Adrenal gland (tissue), 5 donors: Measurements from ENCODE around the gene PKNOX2.

Experiments used
- POLR2A ChIP-seq, 2 donors: fragments of 450-650 bp; IDR thresholded peaks; one replicate each; pipeline ENCODE4 v1.6.1; 2017; ENCODE audit warnings: antibody characterized with exemption in 2 of 2, mild to moderate bottlenecking in 2 of 2, moderate library complexity in 1 of 2
- TF ChIP-seq, protein P1 (sequence below), 6 experiments: fragments of 450-650 bp in 4 of 6; fragments of 200-600 bp in 2 of 6; sonication (generic) in 1 of 6; IDR thresholded peaks; 1 replicate in 5 of 6; 2 replicates in 1 of 6; pipeline versions ENCODE4 v1.5.1 to v1.8.0; 2016 to 2021; ENCODE audit warnings: antibody characterized with exemption in 6 of 6, mild to moderate bottlenecking in 2 of 6, moderate library complexity in 1 of 6
- donor health status: DM: no; HTN: no; CAD: no.

DNA sequence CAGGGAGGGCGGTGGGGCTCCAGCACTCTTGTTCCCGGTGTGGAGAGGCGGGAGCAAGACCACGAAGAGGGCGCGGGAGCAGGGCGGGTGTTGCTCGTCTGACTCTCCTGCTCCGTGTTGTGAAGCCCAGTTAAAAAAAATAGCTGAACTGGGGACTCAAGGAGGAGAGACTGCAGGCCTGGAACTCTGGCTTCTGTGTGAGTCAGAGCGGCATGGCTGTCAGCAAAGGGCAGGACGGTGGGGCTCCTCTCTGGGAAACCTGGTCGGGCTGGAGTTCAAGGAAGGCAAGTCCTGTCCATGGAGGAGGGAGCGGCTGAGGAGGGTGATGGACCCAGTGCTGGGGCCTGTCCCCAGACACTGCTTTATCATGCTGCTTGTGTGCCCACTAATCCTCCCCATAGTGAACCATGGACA is 179.2 kb downstream of the PKNOX2 start:
- TF ChIP-seq POLR2A (IDR thresholded peaks at IDR 0.05) = no peak
- TF ChIP-seq, protein P1, sequence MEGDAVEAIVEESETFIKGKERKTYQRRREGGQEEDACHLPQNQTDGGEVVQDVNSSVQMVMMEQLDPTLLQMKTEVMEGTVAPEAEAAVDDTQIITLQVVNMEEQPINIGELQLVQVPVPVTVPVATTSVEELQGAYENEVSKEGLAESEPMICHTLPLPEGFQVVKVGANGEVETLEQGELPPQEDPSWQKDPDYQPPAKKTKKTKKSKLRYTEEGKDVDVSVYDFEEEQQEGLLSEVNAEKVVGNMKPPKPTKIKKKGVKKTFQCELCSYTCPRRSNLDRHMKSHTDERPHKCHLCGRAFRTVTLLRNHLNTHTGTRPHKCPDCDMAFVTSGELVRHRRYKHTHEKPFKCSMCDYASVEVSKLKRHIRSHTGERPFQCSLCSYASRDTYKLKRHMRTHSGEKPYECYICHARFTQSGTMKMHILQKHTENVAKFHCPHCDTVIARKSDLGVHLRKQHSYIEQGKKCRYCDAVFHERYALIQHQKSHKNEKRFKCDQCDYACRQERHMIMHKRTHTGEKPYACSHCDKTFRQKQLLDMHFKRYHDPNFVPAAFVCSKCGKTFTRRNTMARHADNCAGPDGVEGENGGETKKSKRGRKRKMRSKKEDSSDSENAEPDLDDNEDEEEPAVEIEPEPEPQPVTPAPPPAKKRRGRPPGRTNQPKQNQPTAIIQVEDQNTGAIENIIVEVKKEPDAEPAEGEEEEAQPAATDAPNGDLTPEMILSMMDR (IDR thresholded peaks at IDR 0.05) = no peak
